AG10803 (cell line): Measurements from ENCODE around the gene RAP2B.

Experiments used
- DNase-seq: peaks from one replicate; pipeline ENCODE4 v3.0.0; 2010; ENCODE audit warnings: low read depth
- H3K4me3 ChIP-seq: 2 replicates; pipeline ENCODE4 v1.5.1; 2011; ENCODE audit warnings: mild to moderate bottlenecking, low read length, control low read depth
- CTCF ChIP-seq: conservative IDR thresholded peaks from 2 replicates; pipeline ENCODE4 v1.5.1; 2011; ENCODE audit warnings: mild to moderate bottlenecking, low read length, control low read depth, inconsistent platforms

RAP2B gene

GRCh38 chr3:153195349-153195879, 33.4 kb downstream of the RAP2B start:
- H3K4me3 ChIP-seq: no peak overlapping the region
- DNase-seq: no peak
- TF ChIP-seq CTCF: no peak

- no peak for TF ChIP-seq CTCF
- H3K4me3 ChIP-seq: no peak overlapping the region
- peak; percentile 71 for DNase-seq
Measured at GRCh38 chr3:153209596-153209995, 47.6 kb downstream of the RAP2B start.

- TF ChIP-seq CTCF: peak; percentile 32
- peak; percentile 58 for DNase-seq
- H3K4me3 ChIP-seq: no peak overlapping the region
Measured at GRCh38 chr3:153210146-153210545, 48.1 kb downstream of the RAP2B start.

- TF ChIP-seq CTCF: 0 out of 2 replicates have a peak, but pooled peaks have one; percentile 3
- DNase-seq: peak; percentile 81
- no peak overlapping the region for H3K4me3 ChIP-seq
Measured at GRCh38 chr3:153210660-153211059, 48.6 kb downstream of the RAP2B start.

GRCh38 chr3:153215497-153215896, 53.5 kb downstream of the RAP2B start:
- no peak for TF ChIP-seq CTCF
- DNase-seq: no peak
- H3K4me3 ChIP-seq: no peak overlapping the region

GRCh38 chr3:153215966-153216365, 53.9 kb downstream of the RAP2B start:
- no peak overlapping the region for H3K4me3 ChIP-seq
- DNase-seq: peak; percentile 88
- TF ChIP-seq CTCF: no peak

- TF ChIP-seq CTCF: no peak
- no peak for DNase-seq
- H3K4me3 ChIP-seq: no peak overlapping the region
Measured at GRCh38 chr3:153216928-153217327, 54.9 kb downstream of the RAP2B start.
